RWPE2 (cell line): ENCODE measurements around the gene SRGAP2B.
"Not testable (repeated sequence)": the region's sequence is repeated elsewhere in the genome, so short reads cannot be mapped to it uniquely, and the experiment has no call there.

Source experiments
- ATAC-seq: fragments of 200-7000 bp; cut with Tn5 transposase; 3 replicates; pipeline ENCODE4 v1.9.1; 2021; ENCODE audit warnings: low read depth
- DNase-seq: peaks from one replicate; pipeline ENCODE4 v3.0.0-alpha.2; 2020; ENCODE audit warnings: low spot score
- H3K27ac ChIP-seq: fragments of 450-650 bp; 2 replicates; pipeline ENCODE4 v1.5.1; 2017; ENCODE audit warnings: mild to moderate bottlenecking; ENCODE audit not compliant: poor library complexity, severe bottlenecking
- H3K27me3 ChIP-seq: fragments of 250-450 bp; sonication (Bioruptor Pico); 2 replicates; pipeline ENCODE4 v1.5.1; 2021; ENCODE audit warnings: mild to moderate bottlenecking, moderate library complexity; ENCODE audit not compliant: insufficient read depth, poor library complexity, severe bottlenecking
- H3K36me3 ChIP-seq: fragments of 250-450 bp; sonication (Bioruptor Pico); 2 replicates; pipeline ENCODE4 v1.5.1; 2020; ENCODE audit warnings: low read depth, mild to moderate bottlenecking, moderate library complexity
- H3K4me1 ChIP-seq: fragments of 250-450 bp; sonication (Bioruptor Pico); 2 replicates; pipeline ENCODE4 v1.5.1; 2021; ENCODE audit warnings: mild to moderate bottlenecking, moderate library complexity; ENCODE audit not compliant: insufficient read depth, poor library complexity, severe bottlenecking
- H3K4me3 ChIP-seq: fragments of 250-450 bp; sonication (Bioruptor Pico); 2 replicates; pipeline ENCODE4 v1.5.1; 2021; ENCODE audit warnings: mild to moderate bottlenecking, moderate library complexity; ENCODE audit not compliant: severe bottlenecking
- H3K9me3 ChIP-seq: fragments of 250-450 bp; sonication (Bioruptor Pico); 2 replicates; pipeline ENCODE4 v1.5.1; 2021; ENCODE audit warnings: mild to moderate bottlenecking, moderate library complexity; ENCODE audit not compliant: severe bottlenecking

The SRGAP2B gene

DNA sequence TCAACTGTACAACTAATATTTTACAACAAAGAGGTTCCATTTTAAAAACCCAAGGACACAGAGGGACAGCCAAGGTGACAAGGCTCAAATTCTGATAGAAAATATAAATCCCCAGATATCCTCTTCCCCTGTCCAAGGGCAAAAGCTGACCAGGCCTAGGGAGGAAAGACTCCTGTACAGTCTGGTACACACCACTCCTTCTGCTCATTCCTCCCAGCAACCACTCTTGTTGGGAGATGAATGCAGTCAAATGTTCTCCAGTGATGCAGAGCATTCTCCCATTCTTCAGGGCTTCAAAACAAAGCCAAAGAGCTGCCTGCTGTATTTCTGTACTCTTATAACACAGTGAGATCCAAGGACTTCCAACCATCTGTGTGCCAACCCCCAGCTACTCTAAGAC is 69.8 kb downstream of the SRGAP2B start:
- not testable (repeated sequence) for H3K27me3 ChIP-seq, H3K4me1 ChIP-seq, H3K36me3 ChIP-seq, ATAC-seq, DNase-seq, H3K27ac ChIP-seq, H3K4me3 ChIP-seq, H3K9me3 ChIP-seq

DNA sequence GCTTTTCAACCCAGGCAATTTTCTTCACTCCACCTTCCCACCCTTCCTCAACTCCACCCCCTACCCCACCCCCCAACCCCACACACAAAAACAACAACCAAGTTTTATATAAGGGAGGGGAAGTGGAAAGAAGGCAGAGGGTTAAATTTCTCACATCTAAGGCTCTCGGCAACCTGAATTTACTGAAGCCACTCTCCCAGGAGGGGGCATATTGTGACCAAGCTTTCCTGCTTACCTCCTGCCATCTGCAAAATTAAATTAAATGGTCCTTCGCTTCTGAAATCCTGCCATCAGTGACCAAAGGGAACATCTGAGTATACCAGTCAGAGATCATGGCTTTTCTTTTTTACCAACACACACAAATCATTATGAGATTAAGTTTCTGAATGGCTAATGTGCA is 72.9 kb downstream of the SRGAP2B start:
- H3K4me1 ChIP-seq, H3K27ac ChIP-seq, DNase-seq, ATAC-seq, H3K36me3 ChIP-seq, H3K27me3 ChIP-seq, H3K4me3 ChIP-seq, H3K9me3 ChIP-seq: not testable (repeated sequence)

DNA sequence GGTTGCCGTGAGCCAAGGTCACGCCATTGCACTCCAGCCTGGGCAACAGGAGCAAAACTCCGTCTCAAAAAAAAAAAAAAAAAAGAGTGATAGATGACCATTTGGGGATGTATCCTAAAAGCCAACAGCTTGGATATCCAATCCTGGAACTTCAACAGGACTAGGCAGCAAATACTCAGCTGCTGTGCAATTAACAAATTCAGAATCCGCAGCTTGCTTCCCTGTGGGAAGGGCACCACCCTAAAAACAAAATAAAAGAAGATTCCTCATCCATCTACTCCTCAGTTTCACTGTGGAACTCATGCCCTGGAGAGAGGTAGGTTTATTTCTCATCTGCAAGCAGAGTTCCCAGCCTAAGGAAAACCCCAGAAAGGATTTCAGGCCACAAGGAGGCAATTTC is 73.4 kb downstream of the SRGAP2B start:
- not testable (repeated sequence) for DNase-seq, H3K36me3 ChIP-seq, H3K4me1 ChIP-seq, H3K27ac ChIP-seq, H3K9me3 ChIP-seq, H3K4me3 ChIP-seq, H3K27me3 ChIP-seq, ATAC-seq

DNA sequence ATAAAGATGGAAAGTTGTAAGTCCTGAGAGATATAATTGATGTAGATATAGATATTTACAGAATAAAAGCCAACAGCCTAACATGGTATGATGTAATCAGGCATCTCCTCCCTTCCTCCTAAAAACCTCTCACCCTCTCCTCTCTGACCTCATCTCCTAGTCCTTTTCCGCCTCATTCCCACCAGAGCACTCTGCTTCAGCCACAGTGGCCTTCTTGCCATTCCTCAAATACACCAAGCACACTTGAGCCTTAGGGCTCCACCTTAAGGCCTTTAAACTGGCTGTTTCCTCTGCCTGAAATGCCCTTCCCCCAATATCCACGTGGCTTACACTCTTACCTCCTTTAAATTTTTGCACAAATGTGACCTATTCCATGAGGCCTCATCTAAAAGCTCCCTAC is 75.4 kb downstream of the SRGAP2B start:
- not testable (repeated sequence) for H3K4me3 ChIP-seq, ATAC-seq, H3K27ac ChIP-seq, H3K36me3 ChIP-seq, H3K4me1 ChIP-seq, DNase-seq, H3K27me3 ChIP-seq, H3K9me3 ChIP-seq

DNA sequence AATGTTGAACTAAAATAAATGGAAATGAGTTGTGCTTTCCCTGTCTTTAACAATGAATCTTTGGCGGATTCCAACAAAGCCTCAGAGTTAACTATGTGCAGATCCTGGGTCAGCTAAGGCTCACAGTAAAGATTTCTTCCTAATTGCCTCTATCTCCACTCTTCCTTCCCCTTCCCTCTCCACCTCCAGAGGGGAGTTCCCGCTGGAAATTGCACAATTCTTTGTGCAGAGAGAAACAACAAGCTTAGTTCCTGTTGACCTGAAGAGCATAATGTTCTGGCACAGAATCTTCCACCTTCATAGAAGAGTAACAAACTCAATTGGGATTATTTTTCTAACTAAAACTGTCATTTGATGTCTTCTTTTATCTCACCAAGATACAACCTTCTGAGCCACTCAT is 77.4 kb downstream of the SRGAP2B start:
- not testable (repeated sequence) for H3K4me3 ChIP-seq, H3K27ac ChIP-seq, H3K9me3 ChIP-seq, H3K27me3 ChIP-seq, H3K36me3 ChIP-seq, DNase-seq, H3K4me1 ChIP-seq
- ATAC-seq, result peak; percentile 43; the same call in 2 of the 3 replicates

DNA sequence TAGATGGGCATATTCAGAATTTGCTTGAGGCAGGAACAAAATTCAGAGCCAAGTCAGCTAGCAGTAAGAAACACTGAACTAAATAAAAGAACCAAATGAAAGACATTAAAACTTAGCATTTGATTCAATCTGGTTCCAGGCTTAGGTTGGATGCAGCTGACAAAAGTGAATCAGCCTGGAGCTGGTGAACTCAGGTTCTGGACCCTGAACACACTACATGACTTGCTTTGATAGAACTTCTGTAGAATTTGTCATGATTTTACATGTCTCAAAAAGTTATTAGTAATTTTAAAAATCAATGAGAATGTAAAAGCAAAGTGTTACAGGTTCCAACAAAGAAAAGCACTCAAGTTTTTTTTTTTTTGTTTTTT is 78.7 kb downstream of the SRGAP2B start:
- not testable (repeated sequence) for H3K4me1 ChIP-seq, H3K4me3 ChIP-seq, H3K27ac ChIP-seq, H3K36me3 ChIP-seq, H3K9me3 ChIP-seq, H3K27me3 ChIP-seq, DNase-seq
- 0 out of 3 replicates have a peak, but pooled peaks have one; percentile 16 for ATAC-seq

DNA sequence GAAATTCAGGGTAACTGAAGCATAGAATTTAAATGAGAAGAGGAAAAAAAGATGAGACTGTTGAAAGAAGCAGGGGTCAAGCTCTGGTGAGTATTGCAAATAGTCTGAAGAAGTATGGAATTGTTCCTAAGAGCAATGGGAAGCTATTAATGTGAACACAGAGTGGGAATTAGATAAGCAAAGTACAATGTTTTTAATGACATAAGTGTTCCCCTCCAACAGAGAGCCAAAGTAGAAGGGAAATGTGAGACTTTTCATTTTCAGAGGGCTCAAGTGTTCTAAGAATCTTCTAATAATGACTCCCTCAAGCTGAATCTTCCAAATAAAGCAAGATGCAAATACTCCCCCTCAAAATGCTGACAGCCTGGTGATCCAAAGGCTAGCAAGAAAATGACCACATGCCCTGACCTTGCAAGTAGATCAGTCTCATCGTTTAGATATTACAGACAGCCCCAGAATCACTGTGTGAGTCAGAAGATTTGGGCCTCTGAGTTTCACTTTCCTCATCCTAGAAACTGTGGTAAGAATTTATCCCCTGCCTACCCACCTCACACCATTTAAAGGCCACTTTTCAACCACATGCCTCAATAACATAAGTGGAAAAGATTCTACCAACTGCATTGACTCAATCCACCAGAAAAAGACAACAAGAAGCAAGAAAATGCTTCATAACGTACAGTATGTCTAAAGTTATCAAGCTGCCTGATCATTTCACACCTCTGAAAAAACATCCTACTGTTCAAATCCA is 79.2 kb downstream of the SRGAP2B start:
- peak; percentile 91 for ATAC-seq
- not testable (repeated sequence) for H3K27me3 ChIP-seq, DNase-seq

DNA sequence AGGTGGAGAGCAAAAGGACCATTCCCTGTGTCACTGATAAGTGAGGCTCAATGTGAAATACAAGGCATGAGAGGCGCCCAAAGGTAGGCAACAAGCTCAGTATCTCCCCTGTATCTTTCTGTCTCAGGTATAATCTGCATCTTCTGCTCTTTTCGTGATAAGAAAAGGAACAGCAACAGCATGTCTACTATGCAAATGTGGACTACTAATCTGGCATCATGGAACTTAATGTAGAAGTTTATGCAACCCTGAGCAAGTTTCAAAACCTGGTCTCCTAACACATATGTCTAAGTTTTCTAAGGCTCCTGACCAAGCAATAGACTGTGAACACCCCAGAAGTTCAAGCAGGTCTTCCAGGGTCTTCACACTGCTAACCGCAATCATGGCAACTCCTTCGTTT is 81.8 kb downstream of the SRGAP2B start:
- H3K27me3 ChIP-seq, ATAC-seq, H3K36me3 ChIP-seq, H3K27ac ChIP-seq, H3K4me1 ChIP-seq, H3K4me3 ChIP-seq, H3K9me3 ChIP-seq, DNase-seq: not testable (repeated sequence)

More for the DNA sequence above, 79.2 kb downstream of the SRGAP2B start:
- not testable (repeated sequence) for H3K27ac ChIP-seq, H3K4me3 ChIP-seq, H3K9me3 ChIP-seq, H3K4me1 ChIP-seq, H3K36me3 ChIP-seq

DNA sequence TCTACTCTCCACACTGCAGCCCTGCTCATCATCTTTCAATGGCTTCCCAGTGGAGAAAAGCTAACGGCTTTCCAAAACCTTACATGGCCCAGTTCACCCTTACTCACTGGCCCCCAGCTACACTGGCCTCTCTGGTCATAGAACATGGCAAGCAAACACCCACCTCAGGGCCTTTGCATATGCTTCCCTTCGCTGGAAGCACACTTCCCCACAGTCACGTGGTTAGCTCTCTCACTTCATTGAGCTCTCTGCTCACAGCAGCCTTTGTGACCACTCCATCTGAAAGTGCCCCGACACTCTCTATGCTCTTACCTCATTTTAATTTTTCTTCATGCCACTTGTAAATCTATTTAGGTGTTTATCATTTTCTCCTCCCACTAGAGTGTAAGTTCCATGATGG is 83.3 kb downstream of the SRGAP2B start:
- H3K9me3 ChIP-seq, DNase-seq, H3K36me3 ChIP-seq, H3K4me1 ChIP-seq, H3K4me3 ChIP-seq, H3K27me3 ChIP-seq, ATAC-seq, H3K27ac ChIP-seq: not testable (repeated sequence)

DNA sequence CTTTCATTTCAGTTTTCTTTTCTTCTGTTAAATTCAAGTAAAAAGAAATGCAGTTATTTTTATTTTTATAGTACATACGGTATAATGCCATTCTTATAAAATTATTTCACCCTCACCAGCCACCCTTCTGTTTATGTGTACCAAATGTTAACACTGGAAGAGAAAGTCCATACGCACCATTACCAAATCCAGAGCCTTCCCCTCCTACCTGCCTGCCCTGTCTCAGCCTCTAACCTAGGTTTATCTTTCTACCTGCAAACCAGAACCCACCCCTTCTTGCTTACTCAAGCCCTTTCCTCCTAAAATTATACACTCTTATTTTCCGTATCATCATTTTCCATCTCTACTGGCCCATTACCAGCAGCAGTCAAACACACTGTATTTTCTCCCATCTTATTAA is 84.5 kb downstream of the SRGAP2B start:
- not testable (repeated sequence) for H3K9me3 ChIP-seq, H3K36me3 ChIP-seq, H3K27me3 ChIP-seq, H3K27ac ChIP-seq, H3K4me3 ChIP-seq, DNase-seq, ATAC-seq, H3K4me1 ChIP-seq

DNA sequence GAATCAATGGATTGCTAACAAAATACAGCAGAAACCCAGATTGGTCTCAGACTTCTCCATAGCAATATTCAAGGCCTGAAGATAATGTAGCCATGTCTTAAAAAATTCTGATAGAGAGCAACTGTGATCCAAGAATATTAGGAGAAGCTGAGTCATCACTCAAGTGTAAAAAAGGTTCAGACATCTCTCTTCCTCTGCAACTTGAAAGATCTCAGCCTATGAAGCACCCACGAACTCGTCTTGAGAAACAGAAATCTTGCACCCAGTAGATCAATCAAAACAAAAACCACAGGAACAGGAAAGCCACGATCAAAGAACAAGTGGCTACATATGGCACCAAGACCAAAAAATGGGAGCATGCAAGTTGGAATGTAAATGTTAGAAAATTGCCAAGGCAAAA is 85.2 kb downstream of the SRGAP2B start:
- H3K9me3 ChIP-seq, H3K36me3 ChIP-seq, H3K27ac ChIP-seq, DNase-seq, H3K4me1 ChIP-seq, H3K4me3 ChIP-seq, H3K27me3 ChIP-seq: not testable (repeated sequence)
- ATAC-seq, result peak; percentile 67; the same call in 2 of the 3 replicates

DNA sequence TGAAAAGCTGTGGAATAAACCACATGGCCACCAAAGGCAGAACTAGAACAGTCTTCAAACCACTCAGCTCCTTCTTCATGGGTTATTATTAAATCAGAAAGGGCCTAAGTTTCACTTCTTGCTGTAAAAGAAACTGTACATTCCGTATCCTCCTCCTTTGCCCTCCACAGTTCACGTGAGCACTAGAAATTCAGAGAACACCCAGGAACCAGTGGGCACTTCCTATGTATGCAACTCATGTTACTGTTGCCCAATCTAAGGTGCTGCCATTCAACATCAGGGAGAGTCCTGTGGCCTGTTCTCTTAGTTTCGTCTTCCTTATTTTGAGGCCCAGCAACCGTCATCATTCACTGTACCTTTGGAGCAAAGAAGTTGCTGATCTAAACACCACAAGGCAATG is 86.7 kb downstream of the SRGAP2B start:
- H3K36me3 ChIP-seq, H3K4me1 ChIP-seq, H3K27me3 ChIP-seq, ATAC-seq, H3K27ac ChIP-seq, H3K9me3 ChIP-seq, DNase-seq, H3K4me3 ChIP-seq: not testable (repeated sequence)
